RWPE1 (cell line): ENCODE results near the gene C1QTNF6.
"Not testable (repeated sequence)": the region's sequence is repeated elsewhere in the genome, so short reads cannot be mapped to it uniquely, and the experiment has no call there.

Source experiments
- CTCF ChIA-PET: fragments of 350-600 bp; sonication (Branson Sonifier 250); formaldehyde crosslinking; extraction: SDS; loops from one replicate; lab custom pipeline; 2021; lab: Yijun Ruan, JAX
- POLR2A ChIA-PET: fragments of 400-600 bp; formaldehyde crosslinking; extraction: SDS; loops from one replicate; lab custom pipeline; 2020; ENCODE audit warnings: antibody characterized with exemption; ENCODE audit not compliant: low non-redundant PET; lab: Yijun Ruan, JAX
- DNase-seq: peaks from one replicate; pipeline ENCODE4 v3.0.0; 2012; ENCODE audit warnings: low spot score
- H3K27ac ChIP-seq: fragments of 450-650 bp; 2 replicates; pipeline ENCODE4 v1.5.1; 2017
- TF ChIP-seq, protein P1 (sequence below): fragments of 450-650 bp; conservative IDR thresholded peaks from 2 replicates; pipeline ENCODE4 v1.5.1; 2017; ENCODE audit warnings: low read depth, mild to moderate bottlenecking

C1QTNF6 gene

GRCh38 chr22:37172266-37173245 lies 15.5 kb downstream of the C1QTNF6 start:
- no peak overlapping the region for H3K27ac ChIP-seq
- no peak for DNase-seq
- CTCF ChIA-PET: no interaction called here
- POLR2A ChIA-PET: no interaction called here
- TF ChIP-seq, protein P1, sequence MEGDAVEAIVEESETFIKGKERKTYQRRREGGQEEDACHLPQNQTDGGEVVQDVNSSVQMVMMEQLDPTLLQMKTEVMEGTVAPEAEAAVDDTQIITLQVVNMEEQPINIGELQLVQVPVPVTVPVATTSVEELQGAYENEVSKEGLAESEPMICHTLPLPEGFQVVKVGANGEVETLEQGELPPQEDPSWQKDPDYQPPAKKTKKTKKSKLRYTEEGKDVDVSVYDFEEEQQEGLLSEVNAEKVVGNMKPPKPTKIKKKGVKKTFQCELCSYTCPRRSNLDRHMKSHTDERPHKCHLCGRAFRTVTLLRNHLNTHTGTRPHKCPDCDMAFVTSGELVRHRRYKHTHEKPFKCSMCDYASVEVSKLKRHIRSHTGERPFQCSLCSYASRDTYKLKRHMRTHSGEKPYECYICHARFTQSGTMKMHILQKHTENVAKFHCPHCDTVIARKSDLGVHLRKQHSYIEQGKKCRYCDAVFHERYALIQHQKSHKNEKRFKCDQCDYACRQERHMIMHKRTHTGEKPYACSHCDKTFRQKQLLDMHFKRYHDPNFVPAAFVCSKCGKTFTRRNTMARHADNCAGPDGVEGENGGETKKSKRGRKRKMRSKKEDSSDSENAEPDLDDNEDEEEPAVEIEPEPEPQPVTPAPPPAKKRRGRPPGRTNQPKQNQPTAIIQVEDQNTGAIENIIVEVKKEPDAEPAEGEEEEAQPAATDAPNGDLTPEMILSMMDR: no peak

- H3K27ac ChIP-seq: no peak overlapping the region
- ChIA-PET POLR2A (no interaction called here), CTCF (interaction anchor here (1.5 kb wide), 1 partner anchor 28 kb away, joined by 3 read pairs; no protein-coding TSS in a partner anchor)
- TF ChIP-seq, protein P1: no peak
- DNase-seq: no peak
These were observed 16.4 kb downstream of the C1QTNF6 start for GRCh38 chr22:37171662-37172061.

GRCh38 chr22:37170689-37171405 lies 17.2 kb downstream of the C1QTNF6 start:
- H3K27ac ChIP-seq, DNase-seq, POLR2A ChIA-PET: not testable (repeated sequence)
- CTCF ChIA-PET: interaction anchor here (0.6 to 1.5 kb wide), 2 partner anchors 29 to 55 kb away, joined by 3 read pairs; no protein-coding TSS in a partner anchor

DNA sequence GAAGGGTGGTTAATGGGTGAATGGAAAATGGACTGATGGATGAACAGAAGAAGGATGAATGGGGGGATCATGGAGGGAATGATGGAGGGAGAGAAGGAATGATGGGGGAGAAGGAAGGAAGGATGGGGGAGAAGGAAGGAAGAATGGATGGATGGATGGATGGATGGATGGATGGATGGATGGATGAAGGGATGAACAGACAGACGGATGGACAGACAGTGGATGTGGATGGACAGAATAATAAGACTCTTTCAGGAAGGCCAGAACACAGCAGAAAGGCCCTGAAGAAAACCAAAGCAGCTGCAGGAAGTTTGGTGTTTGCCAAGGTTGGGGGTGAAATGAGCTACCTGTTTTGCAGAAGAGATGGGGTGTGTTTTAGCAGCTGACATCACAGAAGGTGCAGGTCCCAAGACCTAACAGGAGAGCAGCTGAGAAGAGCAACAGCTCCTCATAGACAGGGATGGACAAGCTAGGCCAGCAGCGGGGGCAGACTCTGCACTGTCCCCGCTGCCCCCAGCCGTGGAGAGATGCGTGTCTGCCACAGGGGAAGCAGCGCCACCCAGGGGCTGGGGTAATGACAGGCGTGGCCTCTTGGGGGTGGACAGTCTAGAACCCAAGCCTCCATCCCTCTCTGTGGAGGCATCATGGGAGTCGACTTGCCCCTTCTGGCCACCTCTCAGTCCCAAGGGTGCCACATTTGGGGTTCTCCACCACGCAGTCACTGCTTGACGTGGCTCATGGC lies 17.9 kb downstream of the C1QTNF6 start:
- no peak for DNase-seq
- POLR2A ChIA-PET: no interaction called here
- no peak overlapping the region for H3K27ac ChIP-seq
- TF ChIP-seq, protein P1: no peak
- CTCF ChIA-PET: interaction anchor here (0.6 to 1.5 kb wide), 2 partner anchors 29 to 56 kb away, joined by 3 read pairs; no protein-coding TSS in a partner anchor

GRCh38 chr22:37169406-37169805 lies 18.6 kb downstream of the C1QTNF6 start:
- POLR2A ChIA-PET: no interaction called here
- TF ChIP-seq, protein P1: no peak
- CTCF ChIA-PET: no interaction called here
- no peak overlapping the region for H3K27ac ChIP-seq
- DNase-seq: no peak

DNA sequence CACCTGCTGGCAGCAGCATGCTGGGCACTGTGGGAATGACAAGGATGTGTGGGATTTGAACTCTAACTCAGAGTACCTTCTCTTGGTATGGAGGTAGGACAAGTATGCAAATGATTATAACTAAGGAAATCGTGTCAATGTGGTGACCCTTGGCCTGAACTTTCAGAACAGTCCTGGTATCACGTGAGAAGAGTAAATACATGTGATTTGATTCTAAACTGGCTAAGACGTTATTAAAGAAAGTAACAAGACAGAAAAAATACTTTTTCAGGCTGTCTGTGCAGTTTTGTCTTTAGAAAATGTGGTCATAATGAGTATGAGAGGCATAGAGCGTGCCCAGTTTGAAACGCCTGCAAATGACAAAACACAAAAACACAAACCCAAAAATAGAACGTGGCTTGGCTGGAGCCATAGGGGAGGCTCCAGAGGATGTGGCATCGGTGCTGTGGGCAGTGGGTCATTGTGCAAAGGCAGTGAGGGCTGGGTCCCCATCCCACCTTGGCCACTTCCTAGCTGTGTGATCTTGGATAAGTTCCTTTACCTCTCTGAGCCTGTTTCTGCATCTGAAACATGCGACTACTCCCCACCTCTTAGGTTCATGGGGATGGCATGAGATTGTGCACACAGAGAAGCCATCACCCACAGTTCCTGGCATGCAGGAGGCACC lies 19.9 kb downstream of the C1QTNF6 start:
- TF ChIP-seq, protein P1: no peak
- ChIA-PET CTCF (no interaction called here), POLR2A (no interaction called here)
- no peak overlapping the region for H3K27ac ChIP-seq
- no peak for DNase-seq
